Measurements from ENCODE around the gene ZIC2.

- TF ChIP-seq CTCF (conservative IDR thresholded peaks at IDR 0.05; ENCODE audit: low read depth, low read length) = no peak
- TF ChIP-seq BHLHE40 (IDR thresholded peaks at IDR 0.05; ENCODE audit: low read depth, low read length) = no peak
- TF ChIP-seq SMC3 (IDR thresholded peaks at IDR 0.05; ENCODE audit: low read depth, low read length) = no peak
- TF ChIP-seq POLR2A (IDR thresholded peaks at IDR 0.05; ENCODE audit: low read depth, low read length) = no peak
- TF ChIP-seq MAZ (IDR thresholded peaks at IDR 0.05; ENCODE audit: borderline replicate concordance, low read depth, low read length) = no peak
- TF ChIP-seq FOS (IDR thresholded peaks at IDR 0.05; ENCODE audit: low read depth, low read length) = no peak
- no peak for TF ChIP-seq MAFK (IDR thresholded peaks at IDR 0.05; ENCODE audit: low read depth, low read length)
- TF ChIP-seq RAD21 (IDR thresholded peaks at IDR 0.05; ENCODE audit: low read length) = no peak
- no peak for TF ChIP-seq CEBPB (IDR thresholded peaks at IDR 0.05; ENCODE audit: low read depth, low read length)
- no peak for TF ChIP-seq CHD1 (IDR thresholded peaks at IDR 0.05; ENCODE audit: low read depth, low read length)
- no peak for TF ChIP-seq USF2 (IDR thresholded peaks at IDR 0.05; ENCODE audit: low read depth, low read length)
- no peak for TF ChIP-seq RFX5 (IDR thresholded peaks at IDR 0.05; ENCODE audit: low read depth, low read length)
- TF ChIP-seq MXI1 (IDR thresholded peaks at IDR 0.05; ENCODE audit: borderline replicate concordance, low read depth, low read length) = no peak
Observed at GRCh38 chr13:99947666-99948065, 33.9 kb upstream of the ZIC2 start.

All from IMR-90 (cell line).